ENCODE data around the gene CASK.
A peak's percentile ranks its signal among the peaks of the same experiment; 100 is the strongest.

Gene CASK

GRCh38 chrX:41923211-41923977 is at the start of gene CASK:
CASK (minus strand) TSS chrX:41923554; CDS start chrX:41922988, 566 bp downstream.
- peak; percentile 96 for DNase-seq

- no peak for DNase-seq
Observed at GRCh38 chrX:41971346-41971745, 48.0 kb upstream of the CASK start.

GRCh38 chrX:41970419-41970818 is 47.1 kb upstream of the CASK start:
- DNase-seq, result no peak

- no peak for DNase-seq
Observed at GRCh38 chrX:41963348-41963747, 40.0 kb upstream of the CASK start.

- DNase-seq, result no peak
Observed at GRCh38 chrX:41960142-41960541, 36.8 kb upstream of the CASK start.

GRCh38 chrX:41958861-41959260 is 35.5 kb upstream of the CASK start:
- no peak for DNase-seq

- DNase-seq, result no peak
Observed at GRCh38 chrX:41956027-41956426, 32.7 kb upstream of the CASK start.

GRCh38 chrX:41952102-41952501 is 28.7 kb upstream of the CASK start:
- no peak for DNase-seq

- DNase-seq, result no peak
Observed at GRCh38 chrX:41946989-41947612, 23.7 kb upstream of the CASK start.

GRCh38 chrX:41946235-41946634 is 22.9 kb upstream of the CASK start:
- DNase-seq, result no peak

- no peak for DNase-seq
Observed at GRCh38 chrX:41935832-41936231, 12.5 kb upstream of the CASK start.

GRCh38 chrX:41933546-41933945 is 10.2 kb upstream of the CASK start:
- no peak for DNase-seq

- no peak for DNase-seq
Observed at GRCh38 chrX:41932885-41933284, 9.5 kb upstream of the CASK start.

- DNase-seq, result no peak
Observed at GRCh38 chrX:41931591-41931990, 8.2 kb upstream of the CASK start.

- peak; percentile 37 for DNase-seq
Observed at GRCh38 chrX:41923978-41924683, 777 bp upstream of the CASK start.

- DNase-seq, result peak; percentile 45
Observed at GRCh38 chrX:41922431-41923151, 763 bp downstream of the CASK start.

GRCh38 chrX:41921492-41922430 is 1.6 kb downstream of the CASK start:
- DNase-seq, result no peak

- no peak for DNase-seq
Observed at GRCh38 chrX:41919870-41920269, 3.5 kb downstream of the CASK start.

- no peak for DNase-seq
Observed at GRCh38 chrX:41917517-41917916, 5.8 kb downstream of the CASK start.

- no peak for DNase-seq
Observed at GRCh38 chrX:41913476-41913875, 9.9 kb downstream of the CASK start.

GRCh38 chrX:41912923-41913322 is 10.4 kb downstream of the CASK start:
- no peak for DNase-seq

- DNase-seq, result no peak
Observed at GRCh38 chrX:41909068-41909467, 14.3 kb downstream of the CASK start.

Measured in left hindlimb (tissue), 1 donor.